Anterior cingulate cortex (tissue), 58 donors: ENCODE data around the gene IL18RAP.

Experiments used
- DNase-seq, 58 donors: peaks; one replicate each; lab custom pipeline; 2025; lab: John Stamatoyannopoulos, UW

Gene IL18RAP

GRCh38 chr2:102451968-102452367 is 29.0 kb downstream of the IL18RAP start:
- no peak for DNase-seq

- DNase-seq = no peak
Observed at GRCh38 chr2:102453501-102453900, 30.5 kb downstream of the IL18RAP start.

- no peak for DNase-seq
Observed at GRCh38 chr2:102455061-102455670, 32.2 kb downstream of the IL18RAP start.

GRCh38 chr2:102460467-102460866 is 37.5 kb downstream of the IL18RAP start:
- no peak for DNase-seq

GRCh38 chr2:102461188-102461587 is 38.2 kb downstream of the IL18RAP start:
- no peak for DNase-seq

- no peak for DNase-seq
Observed at GRCh38 chr2:102463160-102463559, 40.2 kb downstream of the IL18RAP start.

- DNase-seq = no peak
Observed at GRCh38 chr2:102470168-102470567, 47.2 kb downstream of the IL18RAP start.

- peak in 13 of 58 donors; percentile 1 to 29 (median 4) for DNase-seq
Observed at GRCh38 chr2:102473020-102473419, 50.1 kb downstream of the IL18RAP start, which contains the start of gene SLC9A4. Gene SLC9A4, plus strand, starts transcription at chr2:102473226. Its CDS starts 534 bp downstream, at chr2:102473760.

- no peak for DNase-seq
Observed at GRCh38 chr2:102473631-102474030, 50.7 kb downstream of the IL18RAP start.

- DNase-seq = no peak
Observed at GRCh38 chr2:102474785-102475184, 51.8 kb downstream of the IL18RAP start.

GRCh38 chr2:102478686-102479470 is 55.9 kb downstream of the IL18RAP start:
- no peak for DNase-seq

GRCh38 chr2:102480285-102481195 is 57.6 kb downstream of the IL18RAP start:
- DNase-seq = no peak

GRCh38 chr2:102481931-102482330 is 59.0 kb downstream of the IL18RAP start:
- DNase-seq = no peak

GRCh38 chr2:102483086-102483485 is 60.1 kb downstream of the IL18RAP start:
- no peak for DNase-seq

GRCh38 chr2:102484310-102485061 is 61.5 kb downstream of the IL18RAP start:
- DNase-seq = no peak

- no peak for DNase-seq
Observed at GRCh38 chr2:102485147-102485785, 62.3 kb downstream of the IL18RAP start.

GRCh38 chr2:102486941-102487702 is 64.2 kb downstream of the IL18RAP start:
- no peak for DNase-seq

- no peak for DNase-seq
Observed at GRCh38 chr2:102487761-102488462, 65.0 kb downstream of the IL18RAP start.
